ELR (cell line): ENCODE data around the gene KIR2DL3.

Experiments
- DNase-seq: peaks from one replicate; pipeline ENCODE4 v3.0.0-alpha.2; 2015; ENCODE audit warnings: low read depth

The KIR2DL3 gene

DNA sequence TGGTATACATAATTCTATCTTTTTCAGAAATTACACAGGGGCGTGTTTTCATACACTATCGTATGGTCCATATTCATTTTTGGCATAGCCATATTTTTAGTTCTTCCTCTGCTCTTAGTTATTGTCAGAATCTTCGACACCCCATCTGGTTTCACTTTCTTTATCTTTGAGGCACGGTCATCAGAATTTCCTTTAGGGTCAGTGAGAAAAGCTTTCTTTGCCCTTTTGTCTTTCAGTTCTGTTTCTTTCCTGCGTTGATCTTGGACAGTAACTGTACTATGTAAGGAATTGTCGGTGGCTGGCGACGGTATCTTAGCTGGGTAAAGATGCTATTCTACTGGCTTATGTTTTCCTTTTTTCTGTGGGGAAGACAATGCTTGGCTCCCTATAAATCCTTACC, 54.5 kb downstream of the KIR2DL3 start:
- DNase-seq = no peak

DNA sequence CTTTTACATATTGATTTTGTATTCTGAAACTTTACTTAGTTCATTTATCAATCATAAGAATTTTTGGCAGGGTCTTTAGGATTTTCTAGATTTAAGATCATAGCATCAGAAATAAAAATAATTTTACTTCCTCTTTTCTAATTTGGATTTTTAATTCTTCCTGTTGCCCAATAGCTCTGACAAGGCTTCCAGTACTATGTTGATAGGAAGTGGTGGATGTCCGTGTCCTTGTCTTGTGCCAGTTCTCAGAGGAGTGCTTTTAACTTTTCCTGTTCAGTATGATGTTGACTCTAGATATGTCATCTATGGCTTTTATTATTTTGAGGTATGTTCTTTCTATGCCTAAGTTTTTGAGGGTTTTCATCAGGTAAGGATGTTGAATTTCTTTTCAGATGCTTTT, 57.4 kb downstream of the KIR2DL3 start:
- no peak for DNase-seq
